ENCODE data around the gene TNFRSF8.
"Not testable (repeated sequence)": the region's sequence is repeated elsewhere in the genome, so short reads cannot be mapped to it uniquely, and the experiment has no call there.

TNFRSF8 gene

DNA sequence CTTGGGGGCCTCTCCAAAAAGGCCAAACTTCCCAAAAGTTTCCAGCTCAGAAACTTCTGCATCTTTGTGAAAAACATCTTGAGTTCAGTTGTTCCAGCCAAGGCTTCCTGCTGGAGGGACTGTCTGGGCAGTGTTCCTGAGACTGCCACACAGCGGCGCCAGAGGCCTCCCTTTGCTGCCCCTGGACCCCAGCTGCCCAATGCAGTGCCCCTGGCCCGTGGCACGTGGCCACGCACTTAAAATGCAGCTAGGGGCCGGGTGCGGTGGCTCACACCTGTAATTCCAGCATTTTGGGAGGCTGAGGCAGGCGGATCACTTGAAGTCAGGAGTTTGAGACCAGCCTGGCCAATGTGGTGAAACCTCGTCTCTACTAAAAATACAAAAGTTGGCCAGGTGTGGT, 43.8 kb downstream of the TNFRSF8 start:
- TF ChIP-seq, protein P1, sequence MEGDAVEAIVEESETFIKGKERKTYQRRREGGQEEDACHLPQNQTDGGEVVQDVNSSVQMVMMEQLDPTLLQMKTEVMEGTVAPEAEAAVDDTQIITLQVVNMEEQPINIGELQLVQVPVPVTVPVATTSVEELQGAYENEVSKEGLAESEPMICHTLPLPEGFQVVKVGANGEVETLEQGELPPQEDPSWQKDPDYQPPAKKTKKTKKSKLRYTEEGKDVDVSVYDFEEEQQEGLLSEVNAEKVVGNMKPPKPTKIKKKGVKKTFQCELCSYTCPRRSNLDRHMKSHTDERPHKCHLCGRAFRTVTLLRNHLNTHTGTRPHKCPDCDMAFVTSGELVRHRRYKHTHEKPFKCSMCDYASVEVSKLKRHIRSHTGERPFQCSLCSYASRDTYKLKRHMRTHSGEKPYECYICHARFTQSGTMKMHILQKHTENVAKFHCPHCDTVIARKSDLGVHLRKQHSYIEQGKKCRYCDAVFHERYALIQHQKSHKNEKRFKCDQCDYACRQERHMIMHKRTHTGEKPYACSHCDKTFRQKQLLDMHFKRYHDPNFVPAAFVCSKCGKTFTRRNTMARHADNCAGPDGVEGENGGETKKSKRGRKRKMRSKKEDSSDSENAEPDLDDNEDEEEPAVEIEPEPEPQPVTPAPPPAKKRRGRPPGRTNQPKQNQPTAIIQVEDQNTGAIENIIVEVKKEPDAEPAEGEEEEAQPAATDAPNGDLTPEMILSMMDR (conservative IDR thresholded peaks at IDR 0.05; ENCODE audit: low read depth, low read length), result peak; percentile 27; the same call in 1 of the 2 replicates
- not testable (repeated sequence) for H3K36me3 ChIP-seq (ENCODE audit: insufficient read depth); H3K9ac ChIP-seq

DNA sequence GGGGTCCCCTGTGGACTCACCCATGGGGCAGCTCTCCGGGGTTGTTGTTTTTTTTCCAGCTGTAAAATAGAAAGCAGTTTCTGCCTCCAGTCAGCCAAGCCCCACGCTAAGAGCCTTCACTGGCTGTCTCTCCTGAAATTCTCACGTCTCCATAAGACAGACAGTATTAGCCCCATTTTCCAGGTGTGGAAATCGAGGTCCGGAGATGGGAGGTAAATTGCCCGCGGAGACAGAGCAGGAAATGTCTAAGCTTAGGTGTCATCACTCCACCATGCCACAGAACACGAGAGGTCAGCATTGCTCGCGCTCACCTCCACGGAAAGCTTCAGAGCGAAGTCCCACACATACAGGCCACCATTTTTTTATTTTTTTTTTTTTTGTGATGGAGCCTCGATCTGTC, 44.6 kb downstream of the TNFRSF8 start:
- no peak overlapping the region for H3K9ac ChIP-seq
- H3K79me2 ChIP-seq (ENCODE audit: insufficient read depth, low read depth), result no peaks in the 10 kb centered on the region
- H3K27me3 ChIP-seq (ENCODE audit: insufficient read depth, low read depth), result no peaks in the 10 kb centered on the region
- H3K36me3 ChIP-seq (ENCODE audit: insufficient read depth), result no peaks in the 10 kb centered on the region
- H3K4me3 ChIP-seq (IDR thresholded peaks at IDR 0.05; ENCODE audit: insufficient read depth, low read depth, low read length), result no peak overlapping the region
- H3K27ac ChIP-seq, result no peak overlapping the region
- H2AFZ ChIP-seq (ENCODE audit: low read depth), result no peak overlapping the region
- no peak overlapping the region for H3K4me2 ChIP-seq
- H4K20me1 ChIP-seq (ENCODE audit: insufficient read depth), result no peaks in the 10 kb centered on the region
- H3K4me1 ChIP-seq (ENCODE audit: low read depth, poor library complexity, severe bottlenecking), result no peaks in the 10 kb centered on the region
- TF ChIP-seq, protein P1 (conservative IDR thresholded peaks at IDR 0.05; ENCODE audit: low read depth, low read length), result no peak

More for the DNA sequence above, 43.8 kb downstream of the TNFRSF8 start:
- not testable (repeated sequence) for H3K4me1 ChIP-seq (ENCODE audit: low read depth, poor library complexity, severe bottlenecking); H3K27me3 ChIP-seq (ENCODE audit: insufficient read depth, low read depth); H2AFZ ChIP-seq (ENCODE audit: low read depth); H3K4me3 ChIP-seq (IDR thresholded peaks at IDR 0.05; ENCODE audit: insufficient read depth, low read depth, low read length); H3K27ac ChIP-seq; H3K79me2 ChIP-seq (ENCODE audit: insufficient read depth, low read depth); H4K20me1 ChIP-seq (ENCODE audit: insufficient read depth); H3K4me2 ChIP-seq

DNA sequence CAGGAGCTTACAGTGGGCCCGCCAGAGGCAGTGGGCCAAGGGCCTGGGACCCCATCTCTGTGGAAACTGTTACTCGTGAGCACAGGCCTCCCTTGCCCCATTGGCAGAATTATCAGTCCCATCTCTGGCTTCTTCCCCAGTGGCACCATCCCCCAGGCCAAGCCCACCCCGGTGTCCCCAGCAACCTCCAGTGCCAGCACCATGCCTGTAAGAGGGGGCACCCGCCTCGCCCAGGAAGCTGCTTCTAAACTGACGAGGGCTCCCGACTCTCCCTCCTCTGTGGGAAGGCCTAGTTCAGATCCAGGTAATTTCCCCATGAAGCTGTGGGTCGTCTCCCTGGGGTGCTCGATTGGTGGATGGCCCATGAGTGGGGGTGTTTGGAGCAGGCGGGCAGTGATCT, 46.8 kb downstream of the TNFRSF8 start:
- no peak overlapping the region for H2AFZ ChIP-seq (ENCODE audit: low read depth)
- H3K27me3 ChIP-seq (ENCODE audit: insufficient read depth, low read depth), result no peaks in the 10 kb centered on the region
- no peak overlapping the region for H3K27ac ChIP-seq
- H3K4me2 ChIP-seq, result no peak overlapping the region
- H3K79me2 ChIP-seq (ENCODE audit: insufficient read depth, low read depth), result no peaks in the 10 kb centered on the region
- H3K9ac ChIP-seq, result no peak overlapping the region
- H3K4me1 ChIP-seq (ENCODE audit: low read depth, poor library complexity, severe bottlenecking), result peaks cover 9% of the 10 kb centered on the region
- H4K20me1 ChIP-seq (ENCODE audit: insufficient read depth), result no peaks in the 10 kb centered on the region
- H3K36me3 ChIP-seq (ENCODE audit: insufficient read depth), result no peaks in the 10 kb centered on the region
- no peak overlapping the region for H3K4me3 ChIP-seq (IDR thresholded peaks at IDR 0.05; ENCODE audit: insufficient read depth, low read depth, low read length)
- TF ChIP-seq, protein P1 (conservative IDR thresholded peaks at IDR 0.05; ENCODE audit: low read depth, low read length), result no peak

DNA sequence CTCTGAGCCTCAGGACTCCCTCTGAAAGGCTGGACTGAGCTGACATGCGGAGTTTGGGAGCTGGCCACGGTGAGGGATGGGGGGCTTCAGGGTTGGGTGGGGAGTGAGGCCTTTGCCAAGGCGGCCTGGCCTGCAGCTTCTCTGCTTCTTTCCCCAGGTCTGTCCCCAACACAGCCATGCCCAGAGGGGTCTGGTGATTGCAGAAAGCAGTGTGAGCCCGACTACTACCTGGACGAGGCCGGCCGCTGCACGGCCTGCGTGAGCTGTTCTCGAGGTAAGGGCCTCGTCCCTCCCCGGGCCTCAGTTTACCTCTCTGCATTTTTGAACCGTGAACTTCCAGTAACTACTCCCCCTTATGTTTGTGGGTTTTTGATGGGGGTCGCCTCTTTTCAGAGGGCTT, 48.6 kb downstream of the TNFRSF8 start:
- TF ChIP-seq, protein P1 (conservative IDR thresholded peaks at IDR 0.05; ENCODE audit: low read depth, low read length), result no peak
- Histone ChIP-seq H4K20me1 (ENCODE audit: insufficient read depth) (no peaks in the 10 kb centered on the region), H3K36me3 (ENCODE audit: insufficient read depth) (no peaks in the 10 kb centered on the region)

More for the DNA sequence above, 48.6 kb downstream of the TNFRSF8 start:
- Histone ChIP-seq H3K27me3 (ENCODE audit: insufficient read depth, low read depth) (no peaks in the 10 kb centered on the region), H3K4me1 (ENCODE audit: low read depth, poor library complexity, severe bottlenecking) (peaks cover 9% of the 10 kb centered on the region), H3K27ac (no peak overlapping the region), H3K79me2 (ENCODE audit: insufficient read depth, low read depth) (no peaks in the 10 kb centered on the region), H3K9ac (no peak overlapping the region), H3K4me3 (IDR thresholded peaks at IDR 0.05; ENCODE audit: insufficient read depth, low read depth, low read length) (no peak overlapping the region), H2AFZ (ENCODE audit: low read depth) (no peak overlapping the region), H3K4me2 (no peak overlapping the region)
